WTC11 (cell line): ENCODE measurements around the gene TM9SF3. TPM values are rescaled to one million over a fixed set of nuclear protein-coding genes. Genes with fewer than 3 reads are reported as not detected.

Experiments used
- ATAC-seq: fragments of 200-7000 bp; cut with Tn5 transposase; 2 replicates; pipeline ENCODE4 v1.10.0; 2021; ENCODE audit warnings: mild to moderate bottlenecking, moderate library complexity
- CTCF ChIA-PET: fragments of 300-600 bp; sonication (Branson Sonifier 250); formaldehyde crosslinking; loops from one replicate; lab custom pipeline; 2021; ENCODE audit warnings: antibody characterized with exemption; lab: Charles Lee
- POLR2A ChIA-PET: fragments of 350-600 bp; sonication (Branson Sonifier 250); formaldehyde crosslinking; loops from one replicate; lab custom pipeline; 2021; ENCODE audit warnings: antibody characterized with exemption; lab: Charles Lee
- DNase-seq: peaks from one replicate; pipeline ENCODE4 v3.0.0; 2021; ENCODE audit warnings: low spot score
- H3K27ac Mint-ChIP-seq: 2 replicates; pipeline ENCODE4 v1.8.0; 2021; ENCODE audit warnings: mixed read lengths
- H3K27me3 Mint-ChIP-seq: 2 replicates; pipeline ENCODE4 v1.8.0; 2021; ENCODE audit warnings: low read depth, mild to moderate bottlenecking, moderate library complexity, mixed read lengths
- H3K36me3 Mint-ChIP-seq: 2 replicates; pipeline ENCODE4 v1.8.0; 2021; ENCODE audit warnings: mixed read lengths
- H3K4me1 Mint-ChIP-seq: 2 replicates; pipeline ENCODE4 v1.8.0; 2022; ENCODE audit warnings: mixed read lengths
- H3K4me3 Mint-ChIP-seq: 2 replicates; pipeline ENCODE4 v1.8.0; 2021; ENCODE audit warnings: mild to moderate bottlenecking, moderate library complexity, mixed read lengths
- H3K9me3 Mint-ChIP-seq: 2 replicates; pipeline ENCODE4 v1.8.0; 2021; ENCODE audit warnings: mixed read lengths
- ESRRA ChIP-seq: sonication (generic); formaldehyde crosslinking; IDR thresholded peaks from 2 replicates; pipeline ENCODE4 v1.8.1; 2022; ENCODE audit warnings: mild to moderate bottlenecking, missing genetic modification reagents, borderline replicate concordance
- ETV6 ChIP-seq: sonication (generic); formaldehyde crosslinking; IDR thresholded peaks from 2 replicates; pipeline ENCODE4 v1.8.1; 2022; ENCODE audit warnings: mild to moderate bottlenecking, missing genetic modification reagents
- FOXP1 ChIP-seq: sonication (generic); formaldehyde crosslinking; IDR thresholded peaks from 2 replicates; pipeline ENCODE4 v1.8.0; 2022; ENCODE audit warnings: missing genetic modification reagents, mild to moderate bottlenecking, moderate library complexity, borderline replicate concordance
- MXD4 ChIP-seq: fragments of 250-450 bp; sonication (Bioruptor Pico); IDR thresholded peaks from 2 replicates; pipeline ENCODE4 v1.8.0; 2021; ENCODE audit warnings: mild to moderate bottlenecking, moderate library complexity, borderline replicate concordance
- OVOL2 ChIP-seq: fragments of 250-450 bp; sonication (Bioruptor Pico); IDR thresholded peaks from 2 replicates; pipeline ENCODE4 v1.9.0; 2021; ENCODE audit warnings: mild to moderate bottlenecking, borderline replicate concordance
- RORB ChIP-seq: fragments of 250-450 bp; sonication (Bioruptor Pico); IDR thresholded peaks from 2 replicates; pipeline ENCODE4 v1.9.0; 2021; ENCODE audit warnings: mild to moderate bottlenecking
- TCF7 ChIP-seq: sonication (generic); formaldehyde crosslinking; IDR thresholded peaks from 2 replicates; pipeline ENCODE4 v1.8.0; 2022; ENCODE audit warnings: mild to moderate bottlenecking, low read depth, missing genetic modification reagents, moderate library complexity
- TEAD1 ChIP-seq: sonication (generic); formaldehyde crosslinking; IDR thresholded peaks from 2 replicates; pipeline ENCODE4 v1.8.0; 2022; ENCODE audit warnings: mild to moderate bottlenecking, missing genetic modification reagents
- ZNF219 ChIP-seq: sonication (generic); formaldehyde crosslinking; IDR thresholded peaks from 2 replicates; pipeline ENCODE4 v1.8.0; 2023; ENCODE audit warnings: missing genetic modification reagents, mild to moderate bottlenecking, borderline replicate concordance
- total RNA-seq: library from RNA; stranded (reverse); gene quantifications from 3 replicates; pipeline ENCODE4 v1.2.3, GENCODE V29; 2021
- TF ChIP-seq, protein P1 (sequence below): sonication (generic); formaldehyde crosslinking; conservative IDR thresholded peaks from 2 replicates; pipeline ENCODE4 v1.8.1; 2022; ENCODE audit warnings: mild to moderate bottlenecking, missing genetic modification reagents
- TF ChIP-seq, protein P2 (sequence below): sonication (generic); formaldehyde crosslinking; IDR thresholded peaks from 2 replicates; pipeline ENCODE4 v1.8.0; 2023; ENCODE audit warnings: mild to moderate bottlenecking, missing genetic modification reagents
- TF ChIP-seq, protein P3 (sequence below): sonication (generic); formaldehyde crosslinking; IDR thresholded peaks from 2 replicates; pipeline ENCODE4 v1.8.0; 2022; ENCODE audit warnings: mild to moderate bottlenecking, missing genetic modification reagents
- TF ChIP-seq, protein P4 (sequence below): sonication (generic); formaldehyde crosslinking; IDR thresholded peaks from 2 replicates; pipeline ENCODE4 v1.8.1; 2022; ENCODE audit warnings: mild to moderate bottlenecking, missing genetic modification reagents, moderate library complexity, borderline replicate concordance
- TF ChIP-seq, protein P5 (sequence below): fragments of 250-450 bp; sonication (Bioruptor Pico); IDR thresholded peaks from 2 replicates; pipeline ENCODE4 v1.8.0; 2021; ENCODE audit warnings: mild to moderate bottlenecking
- TF ChIP-seq, protein P6 (sequence below): sonication (generic); formaldehyde crosslinking; IDR thresholded peaks from 2 replicates; pipeline ENCODE4 v1.8.1; 2023; ENCODE audit warnings: mild to moderate bottlenecking, missing genetic modification reagents
- TF ChIP-seq, protein P7 (sequence below): sonication (generic); formaldehyde crosslinking; IDR thresholded peaks from 2 replicates; pipeline ENCODE4 v1.8.0; 2023; ENCODE audit warnings: missing genetic modification reagents
- TF ChIP-seq, protein P8 (sequence below): fragments of 250-450 bp; sonication (Bioruptor Pico); IDR thresholded peaks from 2 replicates; pipeline ENCODE4 v1.9.0; 2021; ENCODE audit warnings: mild to moderate bottlenecking
- TF ChIP-seq, protein P9 (sequence below): sonication (generic); formaldehyde crosslinking; IDR thresholded peaks from 2 replicates; pipeline ENCODE4 v1.8.1; 2023; ENCODE audit warnings: mild to moderate bottlenecking, missing genetic modification reagents, borderline replicate concordance

TM9SF3 gene
- total RNA-seq, 1 experiment from 2014 or later = 116 TPM

DNA sequence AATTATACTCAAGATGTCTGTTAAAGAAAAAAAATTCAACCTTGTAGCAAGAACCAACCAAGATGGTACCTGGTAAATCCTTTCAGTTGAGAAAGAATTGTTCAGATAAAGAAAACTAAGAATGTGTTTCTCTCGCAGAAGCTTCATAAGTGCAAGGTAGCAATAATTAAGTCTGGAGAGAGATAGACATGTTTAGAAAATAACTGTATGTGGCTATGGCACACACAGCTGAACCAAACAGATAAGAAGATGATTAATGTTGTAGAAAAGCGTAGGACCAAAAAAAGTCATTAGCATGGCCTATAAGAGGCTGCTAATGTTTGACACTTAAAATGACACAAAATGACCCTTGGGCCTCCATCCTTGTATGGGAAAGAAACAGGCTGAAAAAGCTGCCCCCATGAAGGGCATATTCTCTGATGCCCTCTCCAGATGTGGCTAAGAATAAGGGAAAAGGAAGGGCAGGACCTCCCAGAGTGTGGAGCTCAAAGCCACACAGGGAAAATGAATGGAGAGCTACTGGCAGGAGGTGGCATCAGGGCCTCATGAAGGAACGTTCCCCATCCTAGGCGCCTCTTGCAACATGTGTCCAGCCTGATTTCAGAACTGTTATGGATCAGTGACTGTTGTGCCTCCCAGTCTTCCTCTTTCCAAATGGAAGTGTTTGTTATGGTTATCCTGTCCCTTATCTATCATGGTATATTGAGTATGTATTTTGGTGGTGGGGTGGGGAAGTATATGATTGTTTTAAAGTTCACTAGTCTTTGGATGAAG lies 103.8 kb downstream of the TM9SF3 start (continued):
- TF ChIP-seq FOXP1 (CRISPR knock-in tag) (no peak), OVOL2 (no peak), TCF7 (no peak), TEAD1 (CRISPR knock-in tag) (no peak), ZNF219 (CRISPR knock-in tag) (no peak), ETV6 (CRISPR knock-in tag) (no peak), MXD4 (CRISPR knock-in tag) (no peak)
- TF ChIP-seq, protein P1, sequence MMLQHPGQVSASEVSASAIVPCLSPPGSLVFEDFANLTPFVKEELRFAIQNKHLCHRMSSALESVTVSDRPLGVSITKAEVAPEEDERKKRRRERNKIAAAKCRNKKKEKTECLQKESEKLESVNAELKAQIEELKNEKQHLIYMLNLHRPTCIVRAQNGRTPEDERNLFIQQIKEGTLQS (CRISPR knock-in tag) = no peak
- TF ChIP-seq, protein P2, sequence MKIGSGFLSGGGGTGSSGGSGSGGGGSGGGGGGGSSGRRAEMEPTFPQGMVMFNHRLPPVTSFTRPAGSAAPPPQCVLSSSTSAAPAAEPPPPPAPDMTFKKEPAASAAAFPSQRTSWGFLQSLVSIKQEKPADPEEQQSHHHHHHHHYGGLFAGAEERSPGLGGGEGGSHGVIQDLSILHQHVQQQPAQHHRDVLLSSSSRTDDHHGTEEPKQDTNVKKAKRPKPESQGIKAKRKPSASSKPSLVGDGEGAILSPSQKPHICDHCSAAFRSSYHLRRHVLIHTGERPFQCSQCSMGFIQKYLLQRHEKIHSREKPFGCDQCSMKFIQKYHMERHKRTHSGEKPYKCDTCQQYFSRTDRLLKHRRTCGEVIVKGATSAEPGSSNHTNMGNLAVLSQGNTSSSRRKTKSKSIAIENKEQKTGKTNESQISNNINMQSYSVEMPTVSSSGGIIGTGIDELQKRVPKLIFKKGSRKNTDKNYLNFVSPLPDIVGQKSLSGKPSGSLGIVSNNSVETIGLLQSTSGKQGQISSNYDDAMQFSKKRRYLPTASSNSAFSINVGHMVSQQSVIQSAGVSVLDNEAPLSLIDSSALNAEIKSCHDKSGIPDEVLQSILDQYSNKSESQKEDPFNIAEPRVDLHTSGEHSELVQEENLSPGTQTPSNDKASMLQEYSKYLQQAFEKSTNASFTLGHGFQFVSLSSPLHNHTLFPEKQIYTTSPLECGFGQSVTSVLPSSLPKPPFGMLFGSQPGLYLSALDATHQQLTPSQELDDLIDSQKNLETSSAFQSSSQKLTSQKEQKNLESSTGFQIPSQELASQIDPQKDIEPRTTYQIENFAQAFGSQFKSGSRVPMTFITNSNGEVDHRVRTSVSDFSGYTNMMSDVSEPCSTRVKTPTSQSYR (CRISPR knock-in tag) = no peak
- TF ChIP-seq, protein P3, sequence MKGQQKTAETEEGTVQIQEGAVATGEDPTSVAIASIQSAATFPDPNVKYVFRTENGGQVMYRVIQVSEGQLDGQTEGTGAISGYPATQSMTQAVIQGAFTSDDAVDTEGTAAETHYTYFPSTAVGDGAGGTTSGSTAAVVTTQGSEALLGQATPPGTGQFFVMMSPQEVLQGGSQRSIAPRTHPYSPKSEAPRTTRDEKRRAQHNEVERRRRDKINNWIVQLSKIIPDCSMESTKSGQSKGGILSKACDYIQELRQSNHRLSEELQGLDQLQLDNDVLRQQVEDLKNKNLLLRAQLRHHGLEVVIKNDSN (CRISPR knock-in tag) = no peak
- TF ChIP-seq, protein P4, sequence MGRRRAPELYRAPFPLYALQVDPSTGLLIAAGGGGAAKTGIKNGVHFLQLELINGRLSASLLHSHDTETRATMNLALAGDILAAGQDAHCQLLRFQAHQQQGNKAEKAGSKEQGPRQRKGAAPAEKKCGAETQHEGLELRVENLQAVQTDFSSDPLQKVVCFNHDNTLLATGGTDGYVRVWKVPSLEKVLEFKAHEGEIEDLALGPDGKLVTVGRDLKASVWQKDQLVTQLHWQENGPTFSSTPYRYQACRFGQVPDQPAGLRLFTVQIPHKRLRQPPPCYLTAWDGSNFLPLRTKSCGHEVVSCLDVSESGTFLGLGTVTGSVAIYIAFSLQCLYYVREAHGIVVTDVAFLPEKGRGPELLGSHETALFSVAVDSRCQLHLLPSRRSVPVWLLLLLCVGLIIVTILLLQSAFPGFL = no peak
- TF ChIP-seq, protein P5, sequence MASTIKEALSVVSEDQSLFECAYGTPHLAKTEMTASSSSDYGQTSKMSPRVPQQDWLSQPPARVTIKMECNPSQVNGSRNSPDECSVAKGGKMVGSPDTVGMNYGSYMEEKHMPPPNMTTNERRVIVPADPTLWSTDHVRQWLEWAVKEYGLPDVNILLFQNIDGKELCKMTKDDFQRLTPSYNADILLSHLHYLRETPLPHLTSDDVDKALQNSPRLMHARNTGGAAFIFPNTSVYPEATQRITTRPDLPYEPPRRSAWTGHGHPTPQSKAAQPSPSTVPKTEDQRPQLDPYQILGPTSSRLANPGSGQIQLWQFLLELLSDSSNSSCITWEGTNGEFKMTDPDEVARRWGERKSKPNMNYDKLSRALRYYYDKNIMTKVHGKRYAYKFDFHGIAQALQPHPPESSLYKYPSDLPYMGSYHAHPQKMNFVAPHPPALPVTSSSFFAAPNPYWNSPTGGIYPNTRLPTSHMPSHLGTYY (CRISPR knock-in tag) = no peak
- TF ChIP-seq, all 79 proteins: peak for 0

DNA sequence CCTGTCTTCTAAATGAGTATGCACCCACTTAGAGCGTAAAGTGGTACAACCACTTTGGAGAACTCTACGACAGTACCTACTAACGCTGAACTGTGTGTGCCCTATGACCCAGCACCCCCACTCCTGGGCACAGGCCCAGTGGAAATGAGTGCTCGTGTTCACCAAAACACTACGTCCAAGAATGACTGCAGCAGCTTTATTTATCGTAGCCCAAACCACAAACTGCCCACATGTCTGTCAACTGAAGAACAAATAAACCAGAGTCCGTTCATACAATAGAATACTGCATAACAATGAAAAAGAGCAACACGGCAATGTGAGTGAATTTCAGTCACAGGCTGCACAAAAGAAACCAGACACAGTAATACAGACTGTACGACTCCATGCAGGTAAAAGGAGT lies 108.5 kb downstream of the TM9SF3 start:
- no peak for ATAC-seq
- CTCF ChIA-PET = interaction anchor here (1.5 to 2.8 kb wide), 2 partner anchors 8 to 82 kb away, joined by 5 to 11 read pairs; no protein-coding TSS in a partner anchor
- POLR2A ChIA-PET = no interaction called here
- Mint-ChIP-seq H3K4me1 (0 out of 2 replicates have a peak, but pooled peaks cover 5% of the 10 kb centered on the region), H3K27me3 (no peaks in the 10 kb centered on the region), H3K36me3 (peaks cover 5% of the 10 kb centered on the region), H3K4me3 (no peak overlapping the region), H3K27ac (no peak overlapping the region), H3K9me3 (peaks cover 8% of the 10 kb centered on the region)
- DNase-seq = no peak
- TF ChIP-seq ESRRA (CRISPR knock-in tag) (no peak), RORB (CRISPR knock-in tag) (no peak)
- TF ChIP-seq, protein P6, sequence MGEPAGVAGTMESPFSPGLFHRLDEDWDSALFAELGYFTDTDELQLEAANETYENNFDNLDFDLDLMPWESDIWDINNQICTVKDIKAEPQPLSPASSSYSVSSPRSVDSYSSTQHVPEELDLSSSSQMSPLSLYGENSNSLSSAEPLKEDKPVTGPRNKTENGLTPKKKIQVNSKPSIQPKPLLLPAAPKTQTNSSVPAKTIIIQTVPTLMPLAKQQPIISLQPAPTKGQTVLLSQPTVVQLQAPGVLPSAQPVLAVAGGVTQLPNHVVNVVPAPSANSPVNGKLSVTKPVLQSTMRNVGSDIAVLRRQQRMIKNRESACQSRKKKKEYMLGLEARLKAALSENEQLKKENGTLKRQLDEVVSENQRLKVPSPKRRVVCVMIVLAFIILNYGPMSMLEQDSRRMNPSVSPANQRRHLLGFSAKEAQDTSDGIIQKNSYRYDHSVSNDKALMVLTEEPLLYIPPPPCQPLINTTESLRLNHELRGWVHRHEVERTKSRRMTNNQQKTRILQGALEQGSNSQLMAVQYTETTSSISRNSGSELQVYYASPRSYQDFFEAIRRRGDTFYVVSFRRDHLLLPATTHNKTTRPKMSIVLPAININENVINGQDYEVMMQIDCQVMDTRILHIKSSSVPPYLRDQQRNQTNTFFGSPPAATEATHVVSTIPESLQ (CRISPR knock-in tag) = no peak
- TF ChIP-seq, protein P7, sequence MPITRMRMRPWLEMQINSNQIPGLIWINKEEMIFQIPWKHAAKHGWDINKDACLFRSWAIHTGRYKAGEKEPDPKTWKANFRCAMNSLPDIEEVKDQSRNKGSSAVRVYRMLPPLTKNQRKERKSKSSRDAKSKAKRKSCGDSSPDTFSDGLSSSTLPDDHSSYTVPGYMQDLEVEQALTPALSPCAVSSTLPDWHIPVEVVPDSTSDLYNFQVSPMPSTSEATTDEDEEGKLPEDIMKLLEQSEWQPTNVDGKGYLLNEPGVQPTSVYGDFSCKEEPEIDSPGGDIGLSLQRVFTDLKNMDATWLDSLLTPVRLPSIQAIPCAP (CRISPR knock-in tag) = no peak
- TF ChIP-seq, protein P8, sequence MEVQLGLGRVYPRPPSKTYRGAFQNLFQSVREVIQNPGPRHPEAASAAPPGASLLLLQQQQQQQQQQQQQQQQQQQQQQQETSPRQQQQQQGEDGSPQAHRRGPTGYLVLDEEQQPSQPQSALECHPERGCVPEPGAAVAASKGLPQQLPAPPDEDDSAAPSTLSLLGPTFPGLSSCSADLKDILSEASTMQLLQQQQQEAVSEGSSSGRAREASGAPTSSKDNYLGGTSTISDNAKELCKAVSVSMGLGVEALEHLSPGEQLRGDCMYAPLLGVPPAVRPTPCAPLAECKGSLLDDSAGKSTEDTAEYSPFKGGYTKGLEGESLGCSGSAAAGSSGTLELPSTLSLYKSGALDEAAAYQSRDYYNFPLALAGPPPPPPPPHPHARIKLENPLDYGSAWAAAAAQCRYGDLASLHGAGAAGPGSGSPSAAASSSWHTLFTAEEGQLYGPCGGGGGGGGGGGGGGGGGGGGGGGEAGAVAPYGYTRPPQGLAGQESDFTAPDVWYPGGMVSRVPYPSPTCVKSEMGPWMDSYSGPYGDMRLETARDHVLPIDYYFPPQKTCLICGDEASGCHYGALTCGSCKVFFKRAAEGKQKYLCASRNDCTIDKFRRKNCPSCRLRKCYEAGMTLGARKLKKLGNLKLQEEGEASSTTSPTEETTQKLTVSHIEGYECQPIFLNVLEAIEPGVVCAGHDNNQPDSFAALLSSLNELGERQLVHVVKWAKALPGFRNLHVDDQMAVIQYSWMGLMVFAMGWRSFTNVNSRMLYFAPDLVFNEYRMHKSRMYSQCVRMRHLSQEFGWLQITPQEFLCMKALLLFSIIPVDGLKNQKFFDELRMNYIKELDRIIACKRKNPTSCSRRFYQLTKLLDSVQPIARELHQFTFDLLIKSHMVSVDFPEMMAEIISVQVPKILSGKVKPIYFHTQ (CRISPR knock-in tag) = no peak
- TF ChIP-seq, protein P9, sequence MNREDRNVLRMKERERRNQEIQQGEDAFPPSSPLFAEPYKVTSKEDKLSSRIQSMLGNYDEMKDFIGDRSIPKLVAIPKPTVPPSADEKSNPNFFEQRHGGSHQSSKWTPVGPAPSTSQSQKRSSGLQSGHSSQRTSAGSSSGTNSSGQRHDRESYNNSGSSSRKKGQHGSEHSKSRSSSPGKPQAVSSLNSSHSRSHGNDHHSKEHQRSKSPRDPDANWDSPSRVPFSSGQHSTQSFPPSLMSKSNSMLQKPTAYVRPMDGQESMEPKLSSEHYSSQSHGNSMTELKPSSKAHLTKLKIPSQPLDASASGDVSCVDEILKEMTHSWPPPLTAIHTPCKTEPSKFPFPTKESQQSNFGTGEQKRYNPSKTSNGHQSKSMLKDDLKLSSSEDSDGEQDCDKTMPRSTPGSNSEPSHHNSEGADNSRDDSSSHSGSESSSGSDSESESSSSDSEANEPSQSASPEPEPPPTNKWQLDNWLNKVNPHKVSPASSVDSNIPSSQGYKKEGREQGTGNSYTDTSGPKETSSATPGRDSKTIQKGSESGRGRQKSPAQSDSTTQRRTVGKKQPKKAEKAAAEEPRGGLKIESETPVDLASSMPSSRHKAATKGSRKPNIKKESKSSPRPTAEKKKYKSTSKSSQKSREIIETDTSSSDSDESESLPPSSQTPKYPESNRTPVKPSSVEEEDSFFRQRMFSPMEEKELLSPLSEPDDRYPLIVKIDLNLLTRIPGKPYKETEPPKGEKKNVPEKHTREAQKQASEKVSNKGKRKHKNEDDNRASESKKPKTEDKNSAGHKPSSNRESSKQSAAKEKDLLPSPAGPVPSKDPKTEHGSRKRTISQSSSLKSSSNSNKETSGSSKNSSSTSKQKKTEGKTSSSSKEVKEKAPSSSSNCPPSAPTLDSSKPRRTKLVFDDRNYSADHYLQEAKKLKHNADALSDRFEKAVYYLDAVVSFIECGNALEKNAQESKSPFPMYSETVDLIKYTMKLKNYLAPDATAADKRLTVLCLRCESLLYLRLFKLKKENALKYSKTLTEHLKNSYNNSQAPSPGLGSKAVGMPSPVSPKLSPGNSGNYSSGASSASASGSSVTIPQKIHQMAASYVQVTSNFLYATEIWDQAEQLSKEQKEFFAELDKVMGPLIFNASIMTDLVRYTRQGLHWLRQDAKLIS (CRISPR knock-in tag) = no peak
